IMR-90 (cell line): ENCODE data around the gene COCH.

ENCODE experiments used
- CEBPB ChIP-seq: IDR thresholded peaks from 2 replicates; pipeline ENCODE4 v1.6.1; 2012; ENCODE audit warnings: low read depth, low read length, improper control_type of control experiment
- CHD1 ChIP-seq: IDR thresholded peaks from 2 replicates; pipeline ENCODE4 v1.6.1; 2012; ENCODE audit warnings: low read depth, low read length, improper control_type of control experiment
- CTCF ChIP-seq: conservative IDR thresholded peaks from 2 replicates; pipeline ENCODE4 v1.5.1; 2012; ENCODE audit warnings: mild to moderate bottlenecking, low read depth, low read length, improper control_type of control experiment
- POLR2A ChIP-seq: IDR thresholded peaks from 2 replicates; pipeline ENCODE4 v1.6.1; 2012; ENCODE audit warnings: mild to moderate bottlenecking, low read depth, low read length
- RAD21 ChIP-seq: IDR thresholded peaks from 2 replicates; pipeline ENCODE4 v1.6.1; 2012; ENCODE audit warnings: low read length, improper control_type of control experiment
- USF2 ChIP-seq: fragments of 150-350 bp; IDR thresholded peaks from 2 replicates; pipeline ENCODE4 v1.6.1; 2017; ENCODE audit warnings: mild to moderate bottlenecking, antibody characterized with exemption, low read length, low read depth

- no peak for TF ChIP-seq CEBPB
- no peak for TF ChIP-seq CTCF
- TF ChIP-seq CHD1: no peak
- TF ChIP-seq POLR2A: no peak
- TF ChIP-seq RAD21: no peak
- no peak for TF ChIP-seq USF2
Observed at GRCh38 chr14:30875788-30876053, 1.4 kb downstream of the COCH start.
